ENCODE results near the gene MN1.
"Not testable (repeated sequence)": the region's sequence is repeated elsewhere in the genome, so short reads cannot be mapped to it uniquely, and the experiment has no call there.

Gene MN1

GRCh38 chr22:27745154-27745553, 56.4 kb downstream of the MN1 start:
- Histone ChIP-seq H3K27me3 (ENCODE audit: insufficient read depth, poor library complexity, severe bottlenecking) (peaks cover 2% of the 10 kb centered on the region), H3K4me3 (replicated peaks; ENCODE audit: insufficient read depth, low read length) (no peak overlapping the region), H3K27ac (replicated peaks) (no peak overlapping the region)
- no peak for TF ChIP-seq SPI1 (IDR thresholded peaks at IDR 0.05; ENCODE audit: borderline replicate concordance, low read depth)
- no peak for TF ChIP-seq GABPA (IDR thresholded peaks at IDR 0.05; ENCODE audit: low read depth)
- TF ChIP-seq POLR2AphosphoS5 (IDR thresholded peaks at IDR 0.05; ENCODE audit: low read depth), result no peak
- TF ChIP-seq CTCF (IDR thresholded peaks at IDR 0.05; ENCODE audit: insufficient read depth, low read length), result no peak
- no peak for DNase-seq (ENCODE audit: low read depth in 1 of 2, low spot score in 1 of 2)

- DNase-seq (ENCODE audit: low read depth in 1 of 2, low spot score in 1 of 2); H3K27ac ChIP-seq (replicated peaks); H3K27me3 ChIP-seq (ENCODE audit: insufficient read depth, poor library complexity, severe bottlenecking); H3K4me3 ChIP-seq (replicated peaks; ENCODE audit: insufficient read depth, low read length): not testable (repeated sequence)
These were observed 57.5 kb downstream of the MN1 start for GRCh38 chr22:27744078-27744477.

GRCh38 chr22:27740202-27740748, 61.3 kb downstream of the MN1 start:
- no peaks in the 10 kb centered on the region for H3K27me3 ChIP-seq (ENCODE audit: insufficient read depth, poor library complexity, severe bottlenecking)
- H3K4me3 ChIP-seq (replicated peaks; ENCODE audit: insufficient read depth, low read length), result no peak overlapping the region
- no peak for DNase-seq (ENCODE audit: low read depth in 1 of 2, low spot score in 1 of 2)
- TF ChIP-seq CTCF (IDR thresholded peaks at IDR 0.05; ENCODE audit: insufficient read depth, low read length) (no peak), REST (IDR thresholded peaks at IDR 0.05; ENCODE audit: insufficient replicate concordance, low read depth) (no peak), SPI1 (IDR thresholded peaks at IDR 0.05; ENCODE audit: borderline replicate concordance, low read depth) (no peak), POLR2AphosphoS5 (IDR thresholded peaks at IDR 0.05; ENCODE audit: low read depth) (no peak), GABPA (IDR thresholded peaks at IDR 0.05; ENCODE audit: low read depth) (no peak)
- H3K27ac ChIP-seq (replicated peaks), result no peak overlapping the region

- no peaks in the 10 kb centered on the region for H3K27me3 ChIP-seq (ENCODE audit: insufficient read depth, poor library complexity, severe bottlenecking)
- TF ChIP-seq CTCF (IDR thresholded peaks at IDR 0.05; ENCODE audit: insufficient read depth, low read length) (no peak), REST (IDR thresholded peaks at IDR 0.05; ENCODE audit: insufficient replicate concordance, low read depth) (no peak), POLR2AphosphoS5 (IDR thresholded peaks at IDR 0.05; ENCODE audit: low read depth) (no peak), GABPA (IDR thresholded peaks at IDR 0.05; ENCODE audit: low read depth) (no peak), SPI1 (IDR thresholded peaks at IDR 0.05; ENCODE audit: borderline replicate concordance, low read depth) (no peak)
- H3K27ac ChIP-seq (replicated peaks), result no peak overlapping the region
- H3K4me3 ChIP-seq (replicated peaks; ENCODE audit: insufficient read depth, low read length), result no peak overlapping the region
- no peak for DNase-seq (ENCODE audit: low read depth in 1 of 2, low spot score in 1 of 2)
These were observed 64.0 kb downstream of the MN1 start for GRCh38 chr22:27737521-27737920.
